Measurements from ENCODE around the gene GABRB3.

GABRB3 gene

GRCh38 chr15:26667222-26667988 lies 105.5 kb downstream of the GABRB3 start:
- Histone ChIP-seq H3K9me2 (replicated peaks; ENCODE audit: control insufficient read depth, low read length) (no peaks in the 10 kb centered on the region), H3K4me2 (ENCODE audit: low read length) (no peak overlapping the region), H4K20me1 (ENCODE audit: control insufficient read depth, insufficient read depth, low read depth, low read length) (no peaks in the 10 kb centered on the region), H3K4me1 (ENCODE audit: control insufficient read depth, low read length) (no peaks in the 10 kb centered on the region), H3F3A (ENCODE audit: control insufficient read depth, insufficient read depth) (no peaks in the 10 kb centered on the region), H3K27me3 (ENCODE audit: control insufficient read depth, low read length) (no peaks in the 10 kb centered on the region), H3K36me3 (ENCODE audit: control insufficient read depth, low read length) (no peaks in the 10 kb centered on the region), H3K9me3 (ENCODE audit: control insufficient read depth, insufficient read depth, low read length) (peaks cover 22% of the 10 kb centered on the region; the same call in 1 of the 2 replicates), H3K27ac (ENCODE audit: low read depth, low read length) (no peak overlapping the region), H3K4me3 (ENCODE audit: low read length) (no peak overlapping the region), H3K79me2 (ENCODE audit: control insufficient read depth, low read length) (no peaks in the 10 kb centered on the region)
- TF ChIP-seq CTCF (IDR thresholded peaks at IDR 0.05; ENCODE audit: low read depth, low read length, poor library complexity, severe bottlenecking) (no peak), EZH2phosphoT487 (IDR thresholded peaks at IDR 0.05; ENCODE audit: borderline replicate concordance, low read length) (no peak)

- H3K9me3 ChIP-seq (ENCODE audit: control insufficient read depth, insufficient read depth, low read length): peaks cover 20% of the 10 kb centered on the region; the same call in 1 of the 2 replicates
- no peaks in the 10 kb centered on the region for H3K4me1 ChIP-seq (ENCODE audit: control insufficient read depth, low read length)
- no peaks in the 10 kb centered on the region for H3K9me2 ChIP-seq (replicated peaks; ENCODE audit: control insufficient read depth, low read length)
- no peak overlapping the region for H3K27ac ChIP-seq (ENCODE audit: low read depth, low read length)
- H3K79me2 ChIP-seq (ENCODE audit: control insufficient read depth, low read length): no peaks in the 10 kb centered on the region
- H3K4me2 ChIP-seq (ENCODE audit: low read length): no peak overlapping the region
- no peak overlapping the region for H3K4me3 ChIP-seq (ENCODE audit: low read length)
- H3K27me3 ChIP-seq (ENCODE audit: control insufficient read depth, low read length): no peaks in the 10 kb centered on the region
- H4K20me1 ChIP-seq (ENCODE audit: control insufficient read depth, insufficient read depth, low read depth, low read length): no peaks in the 10 kb centered on the region
- no peaks in the 10 kb centered on the region for H3K36me3 ChIP-seq (ENCODE audit: control insufficient read depth, low read length)
- TF ChIP-seq CTCF (IDR thresholded peaks at IDR 0.05; ENCODE audit: low read depth, low read length, poor library complexity, severe bottlenecking) (no peak), EZH2phosphoT487 (IDR thresholded peaks at IDR 0.05; ENCODE audit: borderline replicate concordance, low read length) (no peak)
- no peaks in the 10 kb centered on the region for H3F3A ChIP-seq (ENCODE audit: control insufficient read depth, insufficient read depth)
Measured at GRCh38 chr15:26665957-26666791, 106.7 kb downstream of the GABRB3 start.

- Histone ChIP-seq H3K36me3 (ENCODE audit: control insufficient read depth, low read length) (no peaks in the 10 kb centered on the region), H3K4me2 (ENCODE audit: low read length) (no peak overlapping the region), H3F3A (ENCODE audit: control insufficient read depth, insufficient read depth) (no peaks in the 10 kb centered on the region), H3K9me2 (replicated peaks; ENCODE audit: control insufficient read depth, low read length) (no peaks in the 10 kb centered on the region), H3K4me3 (ENCODE audit: low read length) (no peak overlapping the region), H3K27me3 (ENCODE audit: control insufficient read depth, low read length) (no peaks in the 10 kb centered on the region), H4K20me1 (ENCODE audit: control insufficient read depth, insufficient read depth, low read depth, low read length) (no peaks in the 10 kb centered on the region), H3K27ac (ENCODE audit: low read depth, low read length) (no peak overlapping the region), H3K4me1 (ENCODE audit: control insufficient read depth, low read length) (no peaks in the 10 kb centered on the region), H3K79me2 (ENCODE audit: control insufficient read depth, low read length) (no peaks in the 10 kb centered on the region), H3K9me3 (ENCODE audit: control insufficient read depth, insufficient read depth, low read length) (peaks cover 26% of the 10 kb centered on the region)
- no peak for TF ChIP-seq CTCF (IDR thresholded peaks at IDR 0.05; ENCODE audit: low read depth, low read length, poor library complexity, severe bottlenecking)
- TF ChIP-seq EZH2phosphoT487 (IDR thresholded peaks at IDR 0.05; ENCODE audit: borderline replicate concordance, low read length): no peak
Measured at GRCh38 chr15:26662283-26662682, 110.6 kb downstream of the GABRB3 start.

All from DOHH2 (cell line).